NCI-H1048 (cell line): ENCODE data around the gene MYO1H.
"Not testable (repeated sequence)": the region's sequence is repeated elsewhere in the genome, so short reads cannot be mapped to it uniquely, and the experiment has no call there.

Source experiments
- DNase-seq: peaks from one replicate; lab custom pipeline; 2025; lab: John Stamatoyannopoulos, UW

The MYO1H gene

DNA sequence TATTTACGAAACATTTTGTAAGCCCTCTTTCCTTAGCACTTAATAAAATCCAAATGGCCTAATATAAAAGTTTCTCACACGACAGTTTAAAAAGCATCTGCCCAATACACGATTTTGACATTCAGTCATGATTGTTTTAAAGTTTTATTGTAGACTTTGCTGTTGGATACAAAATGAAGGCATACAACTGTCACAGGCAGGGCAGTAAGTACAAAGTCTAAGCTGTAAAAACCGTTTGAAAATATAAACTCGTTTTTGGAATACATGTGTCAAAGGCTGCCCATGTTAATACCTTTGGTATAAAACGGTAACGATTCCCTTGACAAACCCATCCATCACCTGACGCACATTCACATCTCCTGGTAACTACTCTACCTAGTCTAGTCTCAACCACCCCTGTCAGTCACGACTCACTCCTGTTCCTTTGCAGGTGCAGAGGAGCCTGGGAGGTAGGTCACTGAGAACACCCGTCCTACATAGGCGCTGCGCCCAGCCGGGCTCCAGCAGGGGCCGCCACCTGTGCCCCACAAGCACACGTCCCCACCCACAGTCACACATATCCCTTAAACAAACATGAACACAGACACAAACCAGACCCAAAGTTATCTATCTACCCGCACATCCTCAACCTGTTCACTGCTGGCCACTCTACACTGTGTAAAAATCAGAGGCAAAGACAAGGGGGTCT is 102.3 kb downstream of the MYO1H start:
- no peak for DNase-seq

DNA sequence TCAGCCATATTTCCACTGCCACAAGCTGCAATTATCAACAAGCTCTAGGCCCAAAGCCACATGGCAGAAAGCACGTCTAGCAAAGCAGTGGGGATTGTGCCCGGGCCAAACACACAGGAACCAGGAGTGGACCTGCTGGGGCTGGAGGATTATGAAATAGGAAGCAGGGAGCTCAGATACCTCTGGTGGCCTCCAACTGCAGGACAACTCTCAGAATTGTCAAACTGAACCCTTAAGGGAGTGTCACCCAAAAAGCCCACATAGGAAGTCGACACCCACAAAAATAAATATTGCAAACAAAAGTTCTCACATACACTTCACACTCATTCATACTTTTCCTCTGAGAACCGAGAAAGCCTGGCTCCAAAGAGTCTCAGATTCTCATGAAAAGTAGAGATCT is 103.3 kb downstream of the MYO1H start:
- DNase-seq, result no peak

DNA sequence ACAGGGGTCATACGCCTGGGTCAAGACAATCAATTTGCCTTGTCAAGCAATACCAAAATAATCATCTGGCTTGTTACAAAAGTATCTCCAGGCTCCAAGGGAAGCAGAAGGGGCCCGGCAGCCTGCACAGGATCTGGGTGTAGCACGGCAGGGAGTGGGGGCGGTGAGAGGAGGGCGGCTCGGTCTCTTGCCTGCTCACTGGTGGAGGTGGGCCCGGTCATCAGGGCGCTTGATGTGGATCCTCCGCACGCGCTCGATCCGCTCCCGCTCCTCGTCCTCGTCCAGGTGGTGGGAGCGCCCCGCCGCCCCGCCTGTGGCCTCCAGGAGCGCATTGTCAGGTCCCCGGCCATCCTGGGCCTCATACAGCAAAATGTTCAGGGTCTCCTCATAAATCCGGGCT is 103.7 kb downstream of the MYO1H start:
- DNase-seq, result no peak

DNA sequence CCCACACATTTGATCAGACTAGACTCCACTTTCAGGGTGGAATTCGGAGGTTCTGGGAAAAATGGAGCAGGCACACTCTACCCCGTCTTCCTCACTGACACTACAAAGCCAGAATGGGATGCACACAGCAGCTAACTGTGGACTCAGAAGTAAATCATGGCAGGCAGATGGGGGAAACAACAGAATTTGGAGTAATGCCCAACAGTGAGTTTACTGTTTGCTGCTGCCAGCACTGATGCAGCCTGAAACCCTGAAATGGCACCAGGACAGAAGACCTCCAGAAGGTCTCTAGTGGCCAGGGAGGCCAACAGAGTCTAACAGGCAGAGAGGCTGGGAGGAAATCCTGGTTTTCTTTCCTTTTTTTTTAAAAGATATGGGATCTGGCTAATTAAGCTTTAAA is 104.8 kb downstream of the MYO1H start:
- no peak for DNase-seq

DNA sequence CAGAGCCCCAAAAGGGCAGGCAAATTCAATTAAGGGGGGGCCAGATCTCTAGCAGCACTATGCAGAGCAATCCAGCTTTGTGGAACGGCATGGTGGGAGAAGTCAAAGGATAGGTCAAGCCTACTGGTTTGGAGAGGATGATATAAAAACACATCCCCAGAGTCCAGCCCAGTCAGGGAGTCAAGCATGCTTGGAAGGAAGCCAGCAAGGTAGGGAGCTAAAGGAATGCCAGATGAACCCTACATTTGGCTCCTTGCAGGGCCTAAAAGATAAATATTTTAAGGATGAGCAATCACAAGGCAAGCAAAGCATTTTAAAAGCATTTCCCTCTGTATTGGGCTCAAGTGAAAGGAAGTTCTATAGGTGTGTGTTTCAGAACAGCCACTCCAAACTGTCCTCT is 108.0 kb downstream of the MYO1H start:
- DNase-seq, result no peak

DNA sequence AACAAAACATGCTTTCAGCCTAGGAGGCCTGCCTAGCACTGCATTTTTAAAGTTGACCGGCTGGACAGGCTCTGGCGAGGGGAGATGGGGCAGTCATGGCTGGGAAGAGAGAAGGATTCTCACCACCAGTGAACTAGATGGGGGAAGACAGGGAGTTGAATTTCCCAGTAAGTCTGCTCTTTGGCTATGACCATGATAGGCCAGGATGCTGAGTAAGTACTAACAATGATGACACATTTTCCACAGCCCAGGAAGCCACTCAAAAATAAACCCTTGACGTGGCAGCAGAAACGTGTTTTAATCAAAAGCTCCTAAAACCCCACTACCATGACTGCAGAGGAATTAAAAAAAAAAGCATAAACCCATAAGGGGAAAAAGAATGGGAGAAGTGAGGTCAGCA is 110.4 kb downstream of the MYO1H start:
- no peak for DNase-seq

DNA sequence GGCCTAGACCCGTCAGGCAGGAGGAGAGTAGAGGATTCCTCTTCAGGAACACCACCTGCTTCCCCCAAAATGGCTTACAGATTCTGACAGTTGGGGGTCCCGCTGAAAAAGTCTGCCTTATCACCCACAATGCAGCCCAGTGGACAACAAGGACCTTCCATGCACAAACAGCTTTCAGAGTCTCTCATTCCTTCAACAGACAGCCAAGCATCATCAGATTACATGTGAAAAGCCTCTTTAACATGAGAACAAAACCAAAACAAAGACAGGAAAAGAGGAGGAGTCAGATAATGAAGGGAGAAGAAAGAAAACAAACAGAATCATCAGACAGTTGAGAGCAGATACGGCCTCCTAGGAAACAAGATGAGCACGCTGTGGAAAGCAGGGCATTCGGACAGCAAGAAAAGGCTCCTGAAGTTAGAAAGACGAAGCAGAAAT is 111.1 kb downstream of the MYO1H start:
- no peak for DNase-seq

DNA sequence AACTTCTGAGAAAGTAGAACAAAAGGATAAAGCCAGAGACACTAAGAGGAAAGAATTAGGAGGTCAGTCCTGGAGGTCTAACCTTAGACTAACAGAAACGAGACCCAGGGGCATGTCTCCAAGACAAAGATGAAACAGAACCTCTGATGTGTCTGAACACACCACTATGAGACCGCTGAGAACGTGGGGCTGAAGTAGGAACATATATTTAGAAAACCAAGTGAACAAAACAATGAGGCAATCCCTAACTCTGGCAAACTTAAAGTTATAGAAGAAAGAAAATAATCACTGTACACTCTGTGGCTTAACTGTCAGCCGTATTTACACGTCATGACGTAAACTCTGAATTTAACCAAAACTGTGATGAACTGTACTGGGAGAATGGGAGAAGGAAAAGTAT is 111.5 kb downstream of the MYO1H start:
- no peak for DNase-seq

DNA sequence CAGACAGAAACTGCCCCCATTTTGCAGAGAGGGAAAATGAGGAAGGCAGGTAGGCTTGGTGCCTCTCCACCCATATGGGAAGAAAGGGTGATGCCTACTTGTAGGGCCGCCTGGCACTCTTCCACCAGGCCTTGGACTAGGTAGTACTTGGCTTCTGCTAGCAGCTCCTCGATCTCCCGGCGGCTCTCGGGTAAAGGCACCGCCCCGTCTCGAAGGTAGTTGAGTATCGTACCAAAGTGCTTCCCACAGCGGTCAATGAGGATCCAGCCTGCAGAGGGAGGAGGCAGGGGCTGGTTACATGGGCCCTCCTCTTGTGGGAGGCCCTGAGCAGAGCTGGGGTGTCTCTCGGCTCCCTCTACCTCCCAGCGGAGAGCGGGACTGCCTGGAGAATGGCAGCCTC is 112.8 kb downstream of the MYO1H start:
- no peak for DNase-seq

DNA sequence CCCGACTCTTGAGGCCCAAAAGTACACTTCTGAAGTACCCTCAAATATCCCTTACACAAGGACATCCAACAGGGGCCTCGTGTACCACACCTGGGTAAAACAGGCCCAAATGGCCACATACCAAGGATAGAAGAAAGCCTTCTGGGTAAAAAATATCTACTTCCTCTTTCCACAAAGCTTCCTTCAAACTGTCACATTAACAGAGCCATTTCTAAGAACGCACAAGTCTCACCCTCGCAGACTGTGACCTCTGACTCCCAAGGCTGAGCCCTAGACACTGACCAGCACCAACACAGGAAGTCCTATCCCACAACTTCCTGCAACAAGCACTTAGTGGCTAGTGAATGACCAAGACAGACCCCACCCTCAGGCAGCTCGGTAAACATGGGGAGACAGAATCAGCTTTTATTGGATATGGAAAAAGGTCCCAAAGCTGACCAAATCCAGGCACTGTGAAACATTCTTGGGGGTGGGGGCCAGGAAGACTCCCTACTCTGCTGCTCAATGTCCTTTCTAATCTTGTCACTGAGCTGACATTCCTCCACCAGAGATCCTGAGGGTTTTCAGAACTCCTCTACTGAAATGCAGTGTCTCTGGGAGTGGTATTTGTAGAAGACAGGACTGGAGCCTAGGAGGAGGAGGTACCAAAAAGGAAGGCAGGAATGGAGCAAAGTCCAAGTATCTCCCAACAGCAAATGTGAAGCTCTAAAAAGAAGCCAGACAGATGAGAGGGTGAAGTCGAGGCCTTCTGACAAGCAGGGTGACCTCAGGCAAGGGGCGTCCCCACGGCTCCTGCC is 113.5 kb downstream of the MYO1H start:
- DNase-seq, result no peak

DNA sequence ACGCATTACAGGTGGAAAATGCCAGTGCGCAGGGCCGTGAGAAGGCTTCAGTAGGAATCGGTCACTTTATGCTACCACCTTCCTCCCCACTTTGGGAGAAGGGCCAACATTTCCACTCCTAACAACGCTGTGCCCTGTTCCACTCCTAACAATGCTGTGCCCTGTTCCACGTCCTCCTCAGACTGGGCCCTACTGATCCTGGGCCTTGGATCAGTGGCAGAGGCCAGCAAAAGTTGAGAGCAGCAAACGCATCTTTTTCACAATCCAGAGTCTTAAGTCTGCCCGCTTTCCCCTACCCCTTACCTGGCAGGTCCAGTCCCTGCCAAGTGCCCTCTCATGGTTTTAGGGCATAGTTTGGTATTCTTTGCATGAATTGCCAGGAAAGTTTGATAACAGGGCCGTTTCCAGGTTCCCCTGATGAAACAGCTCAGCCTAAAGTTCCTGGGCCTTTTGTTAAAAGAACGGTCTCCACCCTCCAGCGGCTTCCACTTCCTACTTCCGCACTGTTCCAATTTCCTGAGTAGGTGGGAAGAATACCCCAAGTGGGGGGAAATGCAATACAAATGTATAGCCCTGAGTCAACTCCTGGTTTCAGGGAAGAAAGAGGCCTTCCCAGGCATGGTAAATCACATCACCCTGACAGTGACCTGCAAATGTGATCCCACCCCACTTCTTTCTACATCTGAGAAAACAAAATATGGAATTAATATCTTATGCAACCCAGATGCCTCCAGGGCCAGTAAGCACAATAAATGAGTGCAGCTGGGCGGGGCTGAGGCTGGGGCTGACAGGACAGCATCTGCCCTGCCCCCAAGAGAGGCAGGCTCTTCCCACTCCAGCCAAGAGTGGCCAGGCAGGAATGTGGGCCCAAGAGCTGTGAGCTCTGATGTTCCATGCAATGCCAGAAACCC is 114.4 kb downstream of the MYO1H start:
- no peak for DNase-seq

DNA sequence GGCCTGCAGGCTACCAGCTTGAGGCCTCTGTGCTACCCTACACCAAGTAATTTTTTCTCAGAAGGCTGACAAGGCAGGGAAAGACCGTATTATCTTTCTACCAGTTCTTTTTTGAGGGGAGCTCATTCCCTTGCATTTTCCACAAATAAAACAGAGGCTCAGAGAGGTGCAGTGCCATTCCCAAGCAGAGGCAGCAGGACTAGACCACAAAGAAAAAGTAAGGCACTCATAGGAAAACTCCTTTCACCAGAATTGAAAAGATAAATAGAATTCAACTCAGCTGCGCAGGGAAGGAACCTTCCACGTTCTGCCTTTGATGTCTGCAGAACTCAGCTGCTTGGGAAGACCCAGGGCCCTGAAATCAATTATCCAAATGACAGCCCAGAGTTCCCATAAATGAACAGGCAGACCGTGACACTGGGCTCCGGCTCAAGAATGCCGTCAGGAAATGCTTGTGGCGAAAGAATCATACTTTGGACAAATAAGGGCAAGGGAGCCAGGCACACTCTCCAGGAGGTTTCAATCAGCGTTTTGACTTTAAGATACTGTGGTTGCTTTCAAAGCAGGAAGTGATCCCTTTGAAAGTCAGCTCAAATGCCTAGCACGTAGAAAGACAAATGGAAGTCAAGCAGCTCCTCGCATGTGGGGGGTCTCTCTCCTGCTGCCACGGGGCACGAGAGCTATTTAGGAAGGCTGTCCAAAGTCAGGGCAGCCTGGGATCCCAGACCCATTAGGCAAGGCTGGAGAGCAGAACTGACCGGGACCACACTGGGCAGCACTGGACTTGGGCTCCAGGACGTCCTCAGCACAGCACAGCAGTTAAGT is 115.4 kb downstream of the MYO1H start:
- DNase-seq, result no peak

DNA sequence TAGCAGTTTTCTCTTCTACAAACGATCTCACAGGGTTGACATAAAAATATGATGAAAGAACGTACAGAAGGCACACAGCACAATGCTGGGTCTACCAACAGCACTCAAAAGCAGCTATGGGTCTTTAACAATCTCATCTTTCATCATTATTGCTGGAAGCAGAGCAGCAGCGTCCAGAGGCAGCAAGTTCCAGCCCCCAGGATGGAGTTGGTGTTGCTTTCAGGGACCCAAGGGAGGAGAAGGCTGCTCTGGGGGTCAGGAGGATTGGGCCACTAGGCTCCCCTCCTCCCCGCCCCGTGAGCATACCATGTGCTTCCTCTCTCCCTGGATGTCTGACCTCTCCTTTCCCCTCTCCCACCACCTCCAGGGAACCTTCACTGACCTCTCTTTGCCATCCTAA is 116.1 kb downstream of the MYO1H start:
- DNase-seq, result no peak

DNA sequence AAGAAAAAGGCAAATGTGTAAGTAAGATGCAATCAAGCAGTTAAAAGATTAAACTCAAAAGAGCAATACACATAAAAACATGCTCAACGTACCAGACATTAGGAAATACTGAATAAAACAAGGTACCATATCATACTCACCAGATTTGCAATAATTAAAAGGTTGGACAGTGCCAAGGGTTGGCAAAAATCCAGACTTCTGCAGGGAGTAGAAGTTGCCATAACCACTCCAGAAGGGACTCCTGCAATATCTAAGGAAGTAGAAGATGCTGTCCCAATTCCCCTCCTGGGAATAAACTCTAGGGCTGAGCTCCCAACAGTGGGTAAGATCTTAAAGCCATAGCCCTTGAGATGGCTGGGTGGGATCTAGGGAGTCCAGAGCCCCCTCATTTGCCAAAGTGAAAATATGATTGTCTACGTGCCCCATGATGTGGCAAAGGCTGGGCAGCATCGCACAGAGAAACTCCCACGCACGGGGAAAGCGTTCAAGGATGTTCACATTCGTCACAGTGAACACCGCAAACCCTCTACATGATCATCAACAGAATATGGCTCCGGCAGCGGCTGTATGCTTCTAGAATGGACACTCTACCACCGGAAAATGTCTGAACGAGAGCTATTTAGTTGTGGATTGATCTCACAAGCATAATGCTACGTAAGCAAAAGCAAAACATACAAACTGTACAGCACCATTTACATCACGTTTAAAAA is 117.1 kb downstream of the MYO1H start:
- no peak for DNase-seq

DNA sequence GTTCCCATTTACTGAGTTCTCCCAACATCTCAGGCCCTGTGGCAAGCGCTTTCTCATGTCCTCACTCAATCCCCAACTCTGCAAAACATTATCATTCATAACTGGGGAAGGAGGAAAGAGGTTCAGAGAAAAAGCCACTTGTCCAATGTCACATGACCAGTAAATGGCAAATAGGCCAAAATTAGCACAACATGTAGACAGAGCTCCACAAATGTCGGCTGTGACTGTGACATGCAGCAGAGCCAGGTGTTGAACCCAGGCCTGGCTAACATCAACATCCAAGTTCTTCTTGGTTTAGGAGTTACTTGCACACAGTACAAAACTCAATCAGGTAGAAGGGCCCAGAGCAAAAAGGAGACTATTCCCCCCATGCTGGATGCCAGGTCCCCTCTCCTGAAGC is 118.6 kb downstream of the MYO1H start:
- DNase-seq, result no peak

DNA sequence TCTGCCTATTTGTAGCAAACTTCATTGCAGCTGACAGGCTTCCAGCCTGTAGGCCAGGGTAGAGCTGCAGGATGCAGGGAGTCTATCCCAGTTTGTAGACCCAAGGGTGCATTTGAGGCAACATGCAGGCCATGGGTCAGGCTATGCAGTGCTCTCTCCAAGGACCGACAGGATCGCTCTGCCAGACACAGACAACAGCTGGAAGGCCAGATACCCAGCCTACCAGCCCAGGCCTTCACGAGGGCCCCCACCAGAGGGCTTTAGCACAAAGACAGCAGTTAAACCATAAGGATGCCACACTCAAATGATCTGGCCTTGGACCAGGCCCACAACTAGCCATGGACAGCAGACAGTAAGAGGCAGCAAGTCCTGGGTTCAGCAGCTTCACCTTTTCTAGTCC is 119.1 kb downstream of the MYO1H start:
- no peak for DNase-seq

DNA sequence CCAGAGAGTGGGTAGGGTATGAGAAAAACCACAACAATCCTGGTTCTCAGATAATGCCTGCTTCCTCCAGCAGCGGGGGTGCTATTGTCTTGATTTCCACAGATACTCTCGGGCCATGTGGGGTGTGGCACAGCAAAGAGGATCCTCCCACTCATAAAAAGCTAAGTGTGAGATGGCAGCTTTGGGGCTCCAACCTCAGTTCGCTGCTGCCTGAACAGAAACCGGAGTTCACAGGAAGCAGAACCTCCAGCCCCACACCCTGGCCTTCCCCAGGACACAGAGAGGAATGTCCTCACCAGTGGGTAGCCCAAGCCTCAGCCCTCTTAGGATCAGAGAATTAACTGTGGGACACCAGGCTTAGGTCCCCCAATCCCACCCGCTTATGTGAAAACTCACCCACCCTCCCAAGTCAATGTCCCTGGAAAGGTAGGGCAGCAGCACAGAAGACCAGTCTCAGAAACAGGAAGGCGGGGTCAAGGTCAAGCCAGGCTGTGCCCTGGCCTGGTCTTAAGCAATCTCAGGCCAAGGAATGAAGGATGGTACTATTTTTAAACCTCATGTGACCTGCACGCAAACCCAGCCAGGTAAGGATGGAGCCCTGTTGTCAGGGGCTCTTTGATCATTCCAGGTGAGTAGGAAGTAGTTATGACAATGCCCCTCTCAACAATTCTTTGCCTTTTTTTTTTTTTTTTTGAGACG is 120.4 kb downstream of the MYO1H start:
- DNase-seq, result no peak

DNA sequence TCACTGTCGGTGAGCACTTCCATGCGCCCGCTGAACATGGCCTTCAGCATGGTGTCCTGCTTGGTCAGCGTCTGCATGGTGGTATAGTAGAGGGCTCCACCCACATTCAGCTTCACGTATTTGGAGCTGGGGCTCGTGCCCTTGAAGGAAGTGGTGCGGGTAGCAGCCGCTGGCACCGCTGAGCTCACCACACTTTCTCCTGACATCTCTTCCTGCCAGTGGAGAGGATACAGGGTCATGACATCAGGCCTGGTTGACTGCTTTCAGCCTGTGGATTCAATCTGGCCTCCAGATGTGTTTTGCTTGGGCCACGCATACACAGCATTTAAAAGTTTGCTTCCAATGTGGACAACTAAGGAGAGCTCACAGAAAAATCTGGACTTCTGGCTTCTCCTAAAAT is 121.8 kb downstream of the MYO1H start:
- no peak for DNase-seq

DNA sequence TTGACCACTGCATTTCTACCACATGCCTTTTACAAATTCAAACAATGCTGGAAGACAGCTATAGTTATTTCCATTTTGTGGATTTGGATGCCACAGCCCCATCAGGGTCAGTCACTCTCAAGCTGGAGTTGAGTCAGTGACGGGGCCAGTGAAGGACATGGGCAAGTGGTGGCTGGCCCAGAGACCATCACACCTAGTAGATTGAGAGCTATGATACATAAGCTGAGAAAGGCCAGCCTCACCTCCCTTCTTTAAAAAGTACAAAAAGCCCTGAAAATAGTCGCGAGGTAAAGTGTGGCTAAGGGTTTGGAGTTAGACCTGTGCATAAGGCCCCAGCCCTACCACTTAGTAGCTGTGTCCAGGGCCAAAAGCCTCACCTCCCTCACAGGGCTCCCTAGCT is 125.3 kb downstream of the MYO1H start:
- no peak for DNase-seq

DNA sequence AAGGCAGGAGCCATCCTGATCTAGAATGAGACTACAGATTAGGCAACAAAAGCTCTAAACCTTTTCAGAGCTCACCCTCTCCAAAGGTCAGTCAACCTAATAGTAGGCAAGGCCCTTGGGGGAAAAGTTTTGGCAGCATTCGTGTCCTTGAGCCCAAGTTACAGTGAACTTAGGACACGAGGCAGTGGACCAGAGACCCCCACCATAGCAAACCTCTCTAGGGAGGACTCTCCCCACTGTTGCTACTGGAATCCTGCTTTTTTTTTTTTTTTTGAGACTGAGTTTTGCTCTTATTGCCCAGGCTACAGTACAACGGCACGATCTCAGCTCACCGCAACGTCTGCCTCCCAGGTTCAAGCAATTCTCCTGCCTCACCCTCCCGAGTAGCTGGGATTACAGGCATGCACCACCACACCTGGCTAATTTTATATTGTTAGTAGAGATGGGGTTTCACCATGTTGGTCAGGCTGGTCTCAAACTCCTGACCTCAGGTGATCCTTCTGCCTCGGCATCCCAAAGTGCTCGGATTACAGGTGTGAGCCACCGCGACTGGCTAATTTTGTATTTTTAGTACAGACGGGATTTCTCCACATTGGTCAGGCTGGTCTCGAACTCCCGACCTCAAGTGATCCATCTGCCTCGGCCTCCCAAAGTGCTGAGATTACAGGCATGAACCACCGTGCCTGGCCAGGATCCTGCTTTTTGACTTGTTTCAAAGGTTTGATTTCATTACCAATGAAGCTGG is 126.0 kb downstream of the MYO1H start:
- DNase-seq, result not testable (repeated sequence)
